Measurements from ENCODE around the gene TXK.

DNA sequence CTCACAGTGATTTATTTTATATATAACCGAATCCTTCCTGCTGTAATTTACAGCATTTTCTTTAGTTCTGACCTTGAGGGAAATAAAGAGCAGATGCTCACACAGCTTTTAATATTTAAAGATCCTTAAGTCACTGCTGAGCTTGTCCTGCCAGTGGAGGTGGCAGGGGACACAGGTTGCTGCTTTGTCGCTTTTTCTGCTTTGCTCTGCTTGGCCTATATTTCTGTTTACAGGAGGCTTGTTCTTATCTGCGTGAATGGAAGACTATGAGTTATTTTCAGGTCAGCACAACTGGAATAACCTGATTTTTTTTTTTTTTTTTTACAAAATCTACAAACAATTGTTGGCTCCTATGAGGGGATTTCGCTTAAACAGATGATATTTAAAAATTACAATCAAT lies 2.3 kb downstream of the TXK start:
- TF ChIP-seq, protein P1, sequence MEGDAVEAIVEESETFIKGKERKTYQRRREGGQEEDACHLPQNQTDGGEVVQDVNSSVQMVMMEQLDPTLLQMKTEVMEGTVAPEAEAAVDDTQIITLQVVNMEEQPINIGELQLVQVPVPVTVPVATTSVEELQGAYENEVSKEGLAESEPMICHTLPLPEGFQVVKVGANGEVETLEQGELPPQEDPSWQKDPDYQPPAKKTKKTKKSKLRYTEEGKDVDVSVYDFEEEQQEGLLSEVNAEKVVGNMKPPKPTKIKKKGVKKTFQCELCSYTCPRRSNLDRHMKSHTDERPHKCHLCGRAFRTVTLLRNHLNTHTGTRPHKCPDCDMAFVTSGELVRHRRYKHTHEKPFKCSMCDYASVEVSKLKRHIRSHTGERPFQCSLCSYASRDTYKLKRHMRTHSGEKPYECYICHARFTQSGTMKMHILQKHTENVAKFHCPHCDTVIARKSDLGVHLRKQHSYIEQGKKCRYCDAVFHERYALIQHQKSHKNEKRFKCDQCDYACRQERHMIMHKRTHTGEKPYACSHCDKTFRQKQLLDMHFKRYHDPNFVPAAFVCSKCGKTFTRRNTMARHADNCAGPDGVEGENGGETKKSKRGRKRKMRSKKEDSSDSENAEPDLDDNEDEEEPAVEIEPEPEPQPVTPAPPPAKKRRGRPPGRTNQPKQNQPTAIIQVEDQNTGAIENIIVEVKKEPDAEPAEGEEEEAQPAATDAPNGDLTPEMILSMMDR (IDR thresholded peaks at IDR 0.05; ENCODE audit: low read length) = no peak
- no peak for TF ChIP-seq EZH2 (IDR thresholded peaks at IDR 0.05; ENCODE audit: borderline replicate concordance, low read length)
